Measurements from ENCODE around the gene BSDC1. TPM values are rescaled to one million over a fixed set of nuclear protein-coding genes. Genes with fewer than 3 reads are reported as not detected.

Gene BSDC1
- total RNA-seq, 1 donor from 2014 or later: 35.5 TPM

GRCh38 chr1:32332290-32333079 is 61.8 kb downstream of the BSDC1 start:
- DNase-seq (ENCODE audit: low read depth) (peak; percentile 53), FAIRE-seq (no peak)
- peaks cover 11% of the 10 kb centered on the region for H3K36me3 ChIP-seq (ENCODE audit: control insufficient read depth, insufficient read depth, low read length)

GRCh38 chr1:32331549-32331948 is 62.7 kb downstream of the BSDC1 start:
- Histone ChIP-seq H3K4me3 (ENCODE audit: low read depth, low read length) (no peak overlapping the region), H3K36me3 (ENCODE audit: control insufficient read depth, insufficient read depth, low read length) (peaks cover 16% of the 10 kb centered on the region), H3K27me3 (ENCODE audit: control insufficient read depth, insufficient read depth, low read length) (no peaks in the 10 kb centered on the region)
- TF ChIP-seq, protein P1, sequence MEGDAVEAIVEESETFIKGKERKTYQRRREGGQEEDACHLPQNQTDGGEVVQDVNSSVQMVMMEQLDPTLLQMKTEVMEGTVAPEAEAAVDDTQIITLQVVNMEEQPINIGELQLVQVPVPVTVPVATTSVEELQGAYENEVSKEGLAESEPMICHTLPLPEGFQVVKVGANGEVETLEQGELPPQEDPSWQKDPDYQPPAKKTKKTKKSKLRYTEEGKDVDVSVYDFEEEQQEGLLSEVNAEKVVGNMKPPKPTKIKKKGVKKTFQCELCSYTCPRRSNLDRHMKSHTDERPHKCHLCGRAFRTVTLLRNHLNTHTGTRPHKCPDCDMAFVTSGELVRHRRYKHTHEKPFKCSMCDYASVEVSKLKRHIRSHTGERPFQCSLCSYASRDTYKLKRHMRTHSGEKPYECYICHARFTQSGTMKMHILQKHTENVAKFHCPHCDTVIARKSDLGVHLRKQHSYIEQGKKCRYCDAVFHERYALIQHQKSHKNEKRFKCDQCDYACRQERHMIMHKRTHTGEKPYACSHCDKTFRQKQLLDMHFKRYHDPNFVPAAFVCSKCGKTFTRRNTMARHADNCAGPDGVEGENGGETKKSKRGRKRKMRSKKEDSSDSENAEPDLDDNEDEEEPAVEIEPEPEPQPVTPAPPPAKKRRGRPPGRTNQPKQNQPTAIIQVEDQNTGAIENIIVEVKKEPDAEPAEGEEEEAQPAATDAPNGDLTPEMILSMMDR (IDR thresholded peaks at IDR 0.05; ENCODE audit: insufficient read depth, low read length, severe bottlenecking): no peak
- DNase-seq (ENCODE audit: low read depth) (no peak), FAIRE-seq (no peak)

More at GRCh38 chr1:32332290-32333079, 61.8 kb downstream of the BSDC1 start:
- TF ChIP-seq, protein P1 (IDR thresholded peaks at IDR 0.05; ENCODE audit: insufficient read depth, low read length, severe bottlenecking): no peak
- Histone ChIP-seq H3K27me3 (ENCODE audit: control insufficient read depth, insufficient read depth, low read length) (no peaks in the 10 kb centered on the region), H3K4me3 (ENCODE audit: low read depth, low read length) (no peak overlapping the region)

- TF ChIP-seq, protein P1 (IDR thresholded peaks at IDR 0.05; ENCODE audit: insufficient read depth, low read length, severe bottlenecking): no peak
- no peak for DNase-seq (ENCODE audit: low read depth)
These were observed 63.6 kb downstream of the BSDC1 start for GRCh38 chr1:32330558-32331151.

DNA sequence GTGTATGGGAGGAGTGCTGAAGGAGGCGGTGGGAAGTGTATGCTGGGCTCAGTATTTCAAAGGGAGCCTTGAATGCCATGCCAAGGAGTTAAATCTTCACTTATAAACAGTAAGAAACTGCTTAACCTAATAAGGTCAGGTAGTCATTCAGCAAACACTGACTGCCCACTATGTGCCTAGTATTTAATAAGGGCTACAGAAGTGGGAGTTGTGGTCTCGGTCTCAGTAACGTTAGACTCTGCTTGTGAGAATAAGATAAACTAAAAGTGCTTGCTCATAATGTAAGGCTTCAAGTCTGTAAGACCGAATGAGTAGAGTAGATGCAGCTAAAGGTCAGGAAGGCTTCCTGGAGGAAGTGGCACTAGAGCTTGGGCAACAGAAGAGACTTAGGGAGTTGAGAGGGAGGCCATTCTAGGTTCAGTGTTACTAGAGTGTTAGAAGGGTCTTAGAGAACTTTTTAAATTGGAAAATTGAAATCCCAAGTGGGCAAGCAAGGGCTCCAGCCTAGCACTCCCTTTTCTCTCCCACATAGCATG is 64.2 kb downstream of the BSDC1 start:
- no peak for FAIRE-seq
- TF ChIP-seq, protein P1 (IDR thresholded peaks at IDR 0.05; ENCODE audit: insufficient read depth, low read length, severe bottlenecking): no peak
- peaks cover 16% of the 10 kb centered on the region for H3K36me3 ChIP-seq (ENCODE audit: control insufficient read depth, insufficient read depth, low read length)
- no peak for DNase-seq (ENCODE audit: low read depth)
- no peak overlapping the region for H3K4me3 ChIP-seq (ENCODE audit: low read depth, low read length)
- H3K27me3 ChIP-seq (ENCODE audit: control insufficient read depth, insufficient read depth, low read length): no peaks in the 10 kb centered on the region

More at GRCh38 chr1:32330558-32331151, 63.6 kb downstream of the BSDC1 start:
- Histone ChIP-seq H3K36me3 (ENCODE audit: control insufficient read depth, insufficient read depth, low read length) (peaks cover 16% of the 10 kb centered on the region), H3K4me3 (ENCODE audit: low read depth, low read length) (no peak overlapping the region), H3K27me3 (ENCODE audit: control insufficient read depth, insufficient read depth, low read length) (no peaks in the 10 kb centered on the region)
- no peak for FAIRE-seq

DNA sequence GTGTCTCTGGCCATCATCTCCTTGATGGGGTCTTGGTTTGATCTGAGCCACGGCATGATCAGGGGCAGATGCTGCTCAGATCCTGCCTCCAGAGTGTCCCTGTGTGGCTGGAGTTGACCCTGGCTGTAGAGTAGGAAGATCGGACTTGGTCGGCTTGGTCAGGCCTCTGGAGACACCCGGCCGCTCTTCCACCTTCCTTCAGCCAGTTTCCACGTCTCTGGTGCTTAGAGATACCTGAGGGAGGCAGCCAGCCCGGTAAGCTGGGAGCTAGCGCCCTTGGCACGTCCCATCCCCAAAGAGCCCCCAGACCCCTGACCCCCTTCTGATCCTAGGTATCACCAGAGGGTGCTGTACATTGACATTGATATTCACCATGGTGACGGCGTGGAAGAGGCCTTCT is 67.0 kb downstream of the BSDC1 start:
- Histone ChIP-seq H3K27me3 (ENCODE audit: control insufficient read depth, insufficient read depth, low read length) (no peaks in the 10 kb centered on the region), H3K36me3 (ENCODE audit: control insufficient read depth, insufficient read depth, low read length) (peaks cover 14% of the 10 kb centered on the region), H3K4me3 (ENCODE audit: low read depth, low read length) (no peak overlapping the region)
- TF ChIP-seq, protein P1 (IDR thresholded peaks at IDR 0.05; ENCODE audit: insufficient read depth, low read length, severe bottlenecking): no peak
- FAIRE-seq (no peak), DNase-seq (ENCODE audit: low read depth) (no peak)

Data from bronchial epithelial cell (primary cell).